ENCODE measurements around the gene CAMLG.

DNA sequence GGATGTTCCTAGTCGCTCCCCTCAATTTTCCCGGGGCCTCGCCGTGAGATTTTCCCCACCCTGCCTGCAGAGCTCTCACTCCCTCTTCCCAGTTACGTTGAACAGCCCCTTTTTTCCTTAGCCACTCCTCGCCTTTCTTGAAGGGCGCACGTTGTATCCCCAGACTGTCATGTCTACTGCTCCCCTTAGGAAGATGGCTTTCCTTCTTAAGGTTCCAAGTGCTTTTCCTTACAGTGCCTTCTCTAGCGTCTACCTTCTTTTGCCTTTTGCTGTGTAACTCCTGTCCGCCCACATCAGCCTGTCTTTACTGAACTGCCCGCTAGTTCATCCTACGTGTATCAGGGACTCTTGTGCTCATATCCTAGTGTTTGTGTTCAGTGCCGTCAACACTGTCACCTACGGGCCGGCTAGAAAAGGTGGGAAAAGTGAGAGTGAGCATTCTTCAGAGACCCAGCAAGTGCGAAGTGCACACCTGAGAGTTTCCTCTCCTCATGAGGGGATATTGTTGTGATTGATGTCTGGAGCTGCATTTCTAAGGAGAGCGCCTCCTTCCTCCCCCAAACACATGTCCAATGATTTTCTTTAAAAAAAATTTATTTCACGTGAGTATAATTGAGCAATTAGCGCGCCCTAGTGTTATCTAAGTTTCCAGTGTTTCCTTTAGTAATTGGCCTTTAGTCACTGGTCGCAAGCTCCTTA lies 764 bp downstream of the CAMLG start:
- TF ChIP-seq, protein P1, sequence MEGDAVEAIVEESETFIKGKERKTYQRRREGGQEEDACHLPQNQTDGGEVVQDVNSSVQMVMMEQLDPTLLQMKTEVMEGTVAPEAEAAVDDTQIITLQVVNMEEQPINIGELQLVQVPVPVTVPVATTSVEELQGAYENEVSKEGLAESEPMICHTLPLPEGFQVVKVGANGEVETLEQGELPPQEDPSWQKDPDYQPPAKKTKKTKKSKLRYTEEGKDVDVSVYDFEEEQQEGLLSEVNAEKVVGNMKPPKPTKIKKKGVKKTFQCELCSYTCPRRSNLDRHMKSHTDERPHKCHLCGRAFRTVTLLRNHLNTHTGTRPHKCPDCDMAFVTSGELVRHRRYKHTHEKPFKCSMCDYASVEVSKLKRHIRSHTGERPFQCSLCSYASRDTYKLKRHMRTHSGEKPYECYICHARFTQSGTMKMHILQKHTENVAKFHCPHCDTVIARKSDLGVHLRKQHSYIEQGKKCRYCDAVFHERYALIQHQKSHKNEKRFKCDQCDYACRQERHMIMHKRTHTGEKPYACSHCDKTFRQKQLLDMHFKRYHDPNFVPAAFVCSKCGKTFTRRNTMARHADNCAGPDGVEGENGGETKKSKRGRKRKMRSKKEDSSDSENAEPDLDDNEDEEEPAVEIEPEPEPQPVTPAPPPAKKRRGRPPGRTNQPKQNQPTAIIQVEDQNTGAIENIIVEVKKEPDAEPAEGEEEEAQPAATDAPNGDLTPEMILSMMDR (IDR thresholded peaks at IDR 0.05), result peak in 1 of 12 donors; percentile 11
- TF ChIP-seq POLR2A (IDR thresholded peaks at IDR 0.05), result no peak
